Myocyte (in vitro differentiated cells): Measurements from ENCODE around the gene CYS1. TPM values are rescaled to one million over a fixed set of nuclear protein-coding genes. Genes with fewer than 3 reads are reported as not detected.
"Not testable (repeated sequence)": the region's sequence is repeated elsewhere in the genome, so short reads cannot be mapped to it uniquely, and the experiment has no call there.

Experiments used
- DNase-seq: peaks from one replicate; pipeline ENCODE4 v3.0.0-alpha.2; 2012; ENCODE audit warnings: low read depth
- total RNA-seq: library from RNA; depleted of rRNA; stranded (reverse); fragments of >200 nt; gene quantifications from 2 replicates; pipeline ENCODE4 v1.2.3, GENCODE V29; 2014

CYS1 gene
- total RNA-seq, 1 donor from 2014 or later: 1.1 TPM

- DNase-seq: no peak
Measured at GRCh38 chr2:10014418-10015190, 65.6 kb downstream of the CYS1 start.

- DNase-seq: not testable (repeated sequence)
Measured at GRCh38 chr2:10013651-10014417, 66.4 kb downstream of the CYS1 start.

GRCh38 chr2:10012963-10013461 is 67.2 kb downstream of the CYS1 start:
- no peak for DNase-seq

GRCh38 chr2:10012366-10012962 is 67.7 kb downstream of the CYS1 start:
- not testable (repeated sequence) for DNase-seq

- DNase-seq: not testable (repeated sequence)
Measured at GRCh38 chr2:10011606-10012325, 68.4 kb downstream of the CYS1 start.

GRCh38 chr2:10010861-10011605 is 69.2 kb downstream of the CYS1 start:
- not testable (repeated sequence) for DNase-seq

- DNase-seq: peak; percentile 84
Measured at GRCh38 chr2:10009811-10010781, 70.1 kb downstream of the CYS1 start.

- DNase-seq: no peak
Measured at GRCh38 chr2:10009271-10009810, 70.9 kb downstream of the CYS1 start.

- no peak for DNase-seq
Measured at GRCh38 chr2:10008809-10009176, 71.4 kb downstream of the CYS1 start.

GRCh38 chr2:10007921-10008808 is 72.0 kb downstream of the CYS1 start:
- peak; percentile 83 for DNase-seq

- DNase-seq: no peak
Measured at GRCh38 chr2:10007435-10007834, 72.8 kb downstream of the CYS1 start.

Other genes starting within 250 kb of the CYS1 start
- gene TAF1B, start 236.9 kb downstream of the CYS1 start, total RNA-seq: 7.0 and 15.8 TPM in 2 replicates
- gene GRHL1, start 128.7 kb downstream of the CYS1 start, total RNA-seq: 0.47 and 1.4 TPM in 2 replicates
- 4.6 and 5.1 TPM in 2 replicates for gene KLF11, start 36.9 kb downstream of the CYS1 start, total RNA-seq
- 0.72 and 0.78 TPM in 2 replicates for gene RRM2, start 42.3 kb upstream of the CYS1 start, total RNA-seq
- 91.6 and 102 TPM in 2 replicates for gene HPCAL1, start 222.5 kb upstream of the CYS1 start, total RNA-seq